Activated CD4-positive, CD25-positive, alpha-beta regulatory T cell treated with anti-CD3 and anti-CD28 coated beads, Interleukin-2, amount 50 U/mL, for 16 hours (primary cell): ENCODE results near the gene COX14.
A peak's percentile ranks its signal among the peaks of the same experiment; 100 is the strongest.
"Not testable (repeated sequence)": the region's sequence is repeated elsewhere in the genome, so short reads cannot be mapped to it uniquely, and the experiment has no call there.

Source experiments
- DNase-seq: peaks from one replicate; pipeline ENCODE4 v3.0.0-alpha.2; 2020; ENCODE audit warnings: low read depth, low spot score

Gene COX14

GRCh38 chr12:50154947-50155346 lies 42.9 kb downstream of the COX14 start:
- not testable (repeated sequence) for DNase-seq

- no peak for DNase-seq
Observed at GRCh38 chr12:50156641-50157040, 44.6 kb downstream of the COX14 start.

DNA sequence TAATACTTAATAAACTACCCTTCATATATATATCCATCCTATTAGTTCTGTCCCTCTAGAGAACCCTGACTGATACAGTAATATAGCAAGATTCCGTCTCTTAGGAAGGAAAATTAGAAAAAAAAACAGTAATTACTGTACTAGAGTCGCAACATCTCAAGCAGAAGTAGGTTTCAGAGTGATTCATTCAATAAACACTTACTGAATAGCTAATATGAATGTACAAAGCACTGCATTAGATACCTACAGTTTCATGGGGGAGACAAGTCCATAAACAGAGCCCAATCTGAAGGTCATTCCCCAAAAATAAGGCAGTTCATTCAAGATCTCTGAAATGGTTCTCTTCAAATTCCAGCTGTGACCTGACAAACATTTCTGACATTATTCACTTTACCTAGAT lies 45.2 kb downstream of the COX14 start:
- no peak for DNase-seq

DNA sequence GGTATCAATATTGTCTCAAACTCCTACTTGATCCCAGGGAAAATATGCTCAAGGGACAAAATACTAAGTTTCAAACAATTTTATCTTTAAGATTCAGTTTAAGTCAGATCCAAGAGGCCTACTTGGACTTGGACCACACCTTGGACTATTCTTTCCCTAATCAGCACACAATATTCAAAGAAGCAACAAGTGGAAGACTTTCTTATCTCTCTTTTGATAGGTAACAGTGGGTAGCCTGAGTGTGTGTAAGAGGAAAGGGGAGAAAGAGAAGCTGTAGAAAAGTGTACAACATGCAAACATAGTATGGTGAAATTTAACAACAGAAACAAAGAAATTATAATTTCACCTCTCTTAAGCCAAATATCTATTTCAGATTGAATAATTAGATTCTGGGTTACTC lies 48.6 kb downstream of the COX14 start:
- no peak for DNase-seq

- no peak for DNase-seq
Observed at GRCh38 chr12:50162230-50162629, 50.2 kb downstream of the COX14 start.

DNA sequence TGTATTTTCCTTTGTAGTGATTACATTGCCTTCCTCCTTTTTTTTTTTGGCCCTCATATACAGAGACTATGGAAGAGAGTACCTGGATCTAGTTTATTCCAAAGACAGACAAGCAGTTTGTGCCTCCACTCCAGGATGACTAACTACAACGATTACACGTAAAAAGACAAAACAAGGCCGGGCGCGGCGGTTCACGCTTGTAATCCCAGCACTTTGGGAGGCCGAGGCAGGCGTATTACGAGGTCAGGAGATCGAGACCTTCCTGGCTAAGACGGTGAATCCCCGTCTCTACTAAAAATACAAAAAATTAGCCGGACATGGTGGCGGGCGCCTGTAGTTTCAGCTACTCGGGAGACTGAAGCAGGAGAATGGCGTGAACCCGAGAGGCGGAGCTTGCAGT lies 52.9 kb downstream of the COX14 start:
- no peak for DNase-seq

GRCh38 chr12:50166799-50167048 lies 54.7 kb downstream of the COX14 start:
- DNase-seq = no peak

- peak; percentile 91 for DNase-seq
Observed at GRCh38 chr12:50167049-50167828, 55.2 kb downstream of the COX14 start, which contains the start of gene CERS5. Gene CERS5, minus strand, starts transcription at chr12:50167369. Its CDS starts 72 bp downstream, at chr12:50167297.
